Activated CD4-positive, CD25-positive, alpha-beta regulatory T cell treated with anti-CD3 and anti-CD28 coated beads, Interleukin-2, amount 50 U/mL, for 24 hours (primary cell): Measurements from ENCODE around the gene BRAT1.

Experiments used
- ATAC-seq, 2 donors: fragments of 150-1000 bp; cut with Tn5 transposase; one replicate each; pipeline ENCODE4 v1.10.0; 2021; ENCODE audit warnings: mild to moderate bottlenecking in 1 of 2, moderate library complexity in 1 of 2

Gene BRAT1

DNA sequence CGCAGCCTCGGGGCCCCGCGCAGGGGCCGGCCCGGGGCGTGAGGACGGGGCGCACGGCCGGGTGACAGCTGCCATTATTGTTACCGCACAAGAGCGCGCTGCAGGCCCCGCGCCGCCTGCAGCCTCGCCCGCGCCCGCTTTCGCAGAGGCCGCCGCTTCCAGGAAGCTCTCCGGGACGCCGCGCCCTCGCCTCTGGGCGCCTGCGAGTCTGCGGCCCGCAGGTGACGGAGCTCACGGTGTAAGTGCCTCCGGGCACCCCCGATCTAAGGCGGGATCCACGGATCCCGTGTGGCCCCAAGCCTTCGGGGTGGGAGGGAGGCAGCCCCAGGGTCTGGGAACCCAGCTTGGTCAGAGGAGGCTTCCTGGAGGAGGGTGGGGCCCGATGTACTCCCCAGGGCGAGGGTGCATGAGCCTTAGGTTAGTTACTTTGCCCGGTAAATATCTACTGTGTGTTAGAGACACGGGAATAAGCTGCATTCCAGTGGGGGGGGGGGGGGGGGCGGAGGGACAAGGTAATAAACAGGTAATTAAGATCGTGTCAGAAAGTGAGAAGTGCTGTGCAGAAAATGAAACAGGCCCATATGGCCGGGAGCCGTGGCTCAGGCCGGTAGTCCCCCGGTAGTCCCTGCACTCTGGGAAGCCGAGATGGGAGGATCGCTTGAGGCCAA, 4.1 kb upstream of the BRAT1 start:
- ATAC-seq = peak in 1 of 2 donors; percentile 3

DNA sequence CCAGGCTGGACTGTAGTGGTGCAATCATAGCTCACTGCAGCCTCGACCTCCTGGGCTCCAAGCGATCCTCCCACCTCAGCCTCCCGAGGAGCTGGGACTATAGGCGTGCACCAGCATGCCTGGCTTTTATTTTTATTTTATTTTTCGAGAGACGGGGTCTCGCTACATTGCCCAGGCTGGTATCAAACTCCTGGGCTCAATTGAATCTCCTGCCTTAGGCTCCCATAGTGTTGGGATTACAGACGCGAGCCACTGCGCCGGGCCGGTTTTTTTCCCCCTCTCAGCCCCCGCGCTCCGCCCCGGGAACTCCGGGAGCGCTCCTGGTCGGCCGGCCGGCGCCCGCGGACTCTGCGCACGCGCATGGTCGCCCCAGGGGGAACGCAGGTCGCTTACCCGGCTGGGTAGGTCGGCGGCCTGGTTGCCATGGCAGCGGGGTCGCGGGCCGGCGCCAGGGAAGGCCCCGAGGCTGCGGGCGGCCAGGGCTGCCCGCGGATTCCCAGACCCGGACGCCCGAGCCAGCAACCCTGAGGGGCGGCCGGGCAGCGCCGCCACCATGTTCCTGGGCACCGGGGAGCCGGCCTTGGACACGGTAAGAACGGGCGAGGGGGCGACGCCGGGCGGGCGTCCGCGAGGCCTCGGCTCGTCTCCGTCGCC, 3.4 kb upstream of the BRAT1 start, which contains the start of gene IQCE:
Gene IQCE, plus strand, starts transcription at position 351 of the 654 bp plus-strand sequence. Its CDS starts 203 bp downstream, at position 554.
- ATAC-seq = peak; percentile 44 to 49

DNA sequence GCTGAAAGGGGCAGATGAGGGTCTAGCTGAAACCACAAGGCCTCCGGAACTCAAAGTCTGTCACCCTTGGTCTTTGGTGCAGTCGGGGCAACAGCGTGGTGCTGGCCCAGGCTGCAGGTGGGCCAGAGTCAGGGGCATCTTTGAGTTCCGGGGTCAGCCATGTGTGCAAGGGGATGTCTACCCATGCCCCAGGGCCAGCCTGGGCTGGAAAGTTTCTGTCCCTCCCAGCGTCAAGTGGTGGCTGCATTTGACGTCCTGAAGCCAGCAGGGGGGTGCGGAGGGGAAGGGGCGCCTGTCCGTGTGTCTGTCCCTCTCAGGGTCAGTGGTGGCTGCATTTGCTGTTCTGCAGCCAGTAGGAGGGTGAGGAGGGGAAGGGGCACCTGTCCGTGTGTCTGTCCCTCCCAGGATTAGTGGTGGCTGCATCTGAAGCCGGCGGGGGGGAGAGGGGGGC, 638 bp downstream of the BRAT1 start:
- no peak for ATAC-seq

DNA sequence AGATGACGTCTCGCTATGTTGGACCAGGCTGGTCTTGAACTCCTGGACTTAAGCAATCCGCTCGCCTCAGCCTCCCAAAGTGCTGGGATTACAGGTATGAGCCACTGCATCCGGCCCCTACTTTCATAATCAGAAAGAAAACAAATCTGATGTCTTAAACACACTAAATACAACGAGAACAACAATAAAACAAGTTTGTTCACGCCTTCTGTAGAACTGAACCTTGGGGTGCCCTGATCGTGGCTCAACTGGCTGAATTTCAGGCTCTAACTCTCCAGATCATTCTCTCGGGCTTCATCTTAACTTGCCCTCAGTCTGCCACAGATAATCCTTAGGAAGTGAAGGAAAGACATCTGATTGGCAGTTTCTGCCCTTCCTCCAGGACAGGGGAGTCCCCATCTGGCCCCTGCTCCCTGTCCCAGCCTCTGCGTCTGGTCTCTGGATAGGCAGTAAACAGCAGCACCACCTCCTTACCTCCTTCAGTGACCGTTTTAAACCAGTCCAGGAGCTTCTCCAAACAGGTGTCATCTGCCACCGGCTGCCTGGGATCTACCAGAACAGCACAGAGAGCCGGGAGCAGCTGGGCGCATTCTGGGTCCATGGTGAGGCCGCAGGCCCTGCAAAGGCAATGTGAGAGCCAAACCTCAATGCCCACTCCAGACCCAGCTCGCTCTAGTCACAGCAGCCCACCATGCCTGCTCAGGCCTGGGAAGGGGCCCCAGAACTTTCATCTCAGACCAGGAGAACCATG, 1.3 kb downstream of the BRAT1 start:
- ATAC-seq = no peak

DNA sequence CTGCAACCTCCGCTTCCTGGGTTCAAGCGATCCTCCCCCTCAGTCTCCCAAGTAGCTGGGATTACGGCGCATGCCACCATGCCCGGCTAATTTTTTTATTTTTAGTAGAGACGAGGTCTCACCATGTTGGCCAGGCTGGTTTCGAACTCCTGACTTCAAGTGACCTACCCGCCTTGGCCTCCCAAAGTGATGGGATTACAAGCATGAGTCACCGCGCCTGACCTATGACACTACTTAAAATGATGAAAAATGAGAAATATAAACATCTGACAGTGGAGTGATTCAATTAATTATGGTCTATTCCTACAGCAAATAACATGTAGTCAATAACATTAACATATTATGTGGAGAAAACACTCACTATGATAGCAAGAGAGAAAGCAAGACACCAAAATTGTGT, 2.2 kb downstream of the BRAT1 start:
- ATAC-seq = no peak

DNA sequence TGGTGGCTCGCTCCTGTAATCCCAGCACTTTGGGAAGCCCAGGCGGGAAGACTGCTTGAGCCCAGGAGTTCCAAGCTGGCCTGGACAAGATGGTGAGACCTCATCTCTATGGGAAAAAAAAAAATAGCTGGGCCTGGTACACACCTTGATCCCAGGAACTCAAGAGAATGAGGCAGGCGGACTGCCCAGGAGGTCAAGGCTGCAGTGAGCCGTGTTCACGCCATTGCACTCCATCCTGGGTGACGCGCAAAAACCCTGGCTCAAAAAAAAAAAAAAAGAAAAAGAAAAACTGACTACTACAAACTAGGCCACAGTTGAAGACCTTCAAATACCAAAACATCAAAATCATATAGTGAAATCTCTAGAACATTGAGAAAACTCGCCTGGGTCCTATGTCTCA, 3.9 kb downstream of the BRAT1 start:
- ATAC-seq = no peak

DNA sequence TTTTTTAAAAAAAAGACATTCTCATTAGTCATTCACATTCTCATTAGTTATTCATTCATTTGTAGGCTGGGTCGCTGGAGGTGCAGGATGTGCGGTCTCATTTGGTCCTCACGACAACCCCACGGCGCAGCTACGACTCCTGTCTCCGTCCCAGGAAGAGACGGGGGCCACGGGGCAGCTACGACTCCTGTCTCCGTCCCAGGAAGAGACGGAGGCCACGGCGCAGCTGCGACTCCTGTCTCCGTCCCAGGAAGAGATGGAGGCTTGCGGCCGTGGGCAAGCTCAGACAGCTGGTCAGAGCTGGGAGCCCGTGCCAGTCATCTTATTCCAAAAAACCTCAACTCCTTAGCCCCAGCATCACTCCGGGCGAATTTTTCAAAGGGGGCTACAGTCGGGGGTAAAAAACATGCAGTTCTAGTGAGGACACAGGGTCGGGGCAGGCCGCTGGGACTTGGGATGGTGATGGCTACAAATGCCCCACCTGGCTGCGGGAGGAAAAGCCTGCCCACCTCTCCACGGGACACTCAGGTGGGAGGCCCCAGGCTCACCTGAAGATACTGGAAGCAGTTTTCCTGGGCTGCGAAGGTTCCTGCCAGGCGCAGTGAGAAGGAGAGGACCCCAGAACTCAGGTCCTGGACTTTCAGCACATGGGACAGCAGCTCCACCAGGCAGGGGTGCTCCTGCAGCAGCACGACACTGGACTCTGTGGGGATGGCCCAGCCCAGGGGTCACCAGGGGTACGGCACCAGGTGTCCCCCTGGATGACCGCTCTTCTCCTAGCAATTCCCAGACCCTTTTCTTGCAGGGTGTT, 8.3 kb downstream of the BRAT1 start:
- no peak for ATAC-seq

DNA sequence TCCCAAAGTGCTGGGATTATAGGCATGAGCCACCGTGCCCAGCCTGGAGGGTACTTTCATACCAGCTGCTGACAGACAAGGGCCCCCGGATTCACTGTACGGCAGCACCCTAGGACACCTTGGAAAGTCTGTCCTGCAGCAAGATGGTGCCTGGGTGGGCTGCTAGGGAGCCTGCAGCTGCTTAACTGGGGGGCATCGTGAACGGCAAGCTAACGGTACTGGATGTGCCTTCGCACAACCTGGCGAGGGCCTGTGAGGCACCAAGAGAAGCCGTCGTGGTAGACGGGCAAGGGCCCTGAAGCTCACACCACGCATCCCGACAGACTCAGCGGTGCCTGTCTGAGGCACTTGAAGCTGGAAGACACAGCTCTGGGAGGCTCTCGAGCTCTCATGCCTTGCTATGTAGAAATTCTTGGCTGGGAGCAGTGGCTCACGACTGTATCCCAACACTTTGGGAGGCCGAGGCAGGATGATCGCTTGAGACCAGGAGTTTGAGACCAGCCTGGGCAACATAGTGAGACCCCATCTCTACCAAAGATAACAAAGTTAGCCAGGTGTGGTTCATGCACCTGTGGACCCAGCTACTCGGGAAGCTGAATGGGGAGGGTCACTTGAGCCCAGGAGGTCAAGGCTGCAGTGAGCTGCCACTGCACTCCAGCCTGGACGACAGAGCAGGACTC, 9.4 kb downstream of the BRAT1 start:
- no peak for ATAC-seq

DNA sequence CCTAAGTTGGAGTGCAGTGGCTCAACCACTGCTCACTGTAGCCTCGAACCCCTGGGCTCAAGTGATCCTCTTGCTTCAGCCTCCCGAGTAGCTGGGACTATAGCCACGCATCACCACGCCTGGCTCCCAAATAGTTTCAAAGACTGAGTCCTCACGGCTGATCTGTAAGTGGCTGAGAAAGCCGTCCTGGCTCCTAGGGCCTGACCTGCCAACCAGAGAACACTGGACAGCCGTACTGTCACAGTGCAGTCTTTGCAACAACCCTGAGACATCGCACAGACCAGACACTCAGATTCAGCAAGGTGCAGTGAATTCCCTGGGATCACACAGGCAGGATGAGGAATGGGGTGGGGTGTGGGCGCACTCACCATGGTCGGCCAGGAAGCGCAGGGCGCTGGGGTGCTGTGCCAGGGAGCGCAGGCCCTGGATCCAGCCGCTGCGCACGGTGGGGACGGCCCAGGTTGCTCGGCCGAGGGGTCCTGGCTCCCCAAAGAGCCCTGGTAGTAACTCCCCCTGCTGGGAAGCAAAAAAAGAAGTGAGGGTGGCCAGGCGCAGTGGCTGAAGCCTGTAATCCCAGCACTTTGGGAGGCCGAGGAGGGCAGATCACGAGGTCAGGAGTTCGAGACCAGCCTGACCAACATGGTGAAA, 10.7 kb downstream of the BRAT1 start:
- ATAC-seq = no peak

DNA sequence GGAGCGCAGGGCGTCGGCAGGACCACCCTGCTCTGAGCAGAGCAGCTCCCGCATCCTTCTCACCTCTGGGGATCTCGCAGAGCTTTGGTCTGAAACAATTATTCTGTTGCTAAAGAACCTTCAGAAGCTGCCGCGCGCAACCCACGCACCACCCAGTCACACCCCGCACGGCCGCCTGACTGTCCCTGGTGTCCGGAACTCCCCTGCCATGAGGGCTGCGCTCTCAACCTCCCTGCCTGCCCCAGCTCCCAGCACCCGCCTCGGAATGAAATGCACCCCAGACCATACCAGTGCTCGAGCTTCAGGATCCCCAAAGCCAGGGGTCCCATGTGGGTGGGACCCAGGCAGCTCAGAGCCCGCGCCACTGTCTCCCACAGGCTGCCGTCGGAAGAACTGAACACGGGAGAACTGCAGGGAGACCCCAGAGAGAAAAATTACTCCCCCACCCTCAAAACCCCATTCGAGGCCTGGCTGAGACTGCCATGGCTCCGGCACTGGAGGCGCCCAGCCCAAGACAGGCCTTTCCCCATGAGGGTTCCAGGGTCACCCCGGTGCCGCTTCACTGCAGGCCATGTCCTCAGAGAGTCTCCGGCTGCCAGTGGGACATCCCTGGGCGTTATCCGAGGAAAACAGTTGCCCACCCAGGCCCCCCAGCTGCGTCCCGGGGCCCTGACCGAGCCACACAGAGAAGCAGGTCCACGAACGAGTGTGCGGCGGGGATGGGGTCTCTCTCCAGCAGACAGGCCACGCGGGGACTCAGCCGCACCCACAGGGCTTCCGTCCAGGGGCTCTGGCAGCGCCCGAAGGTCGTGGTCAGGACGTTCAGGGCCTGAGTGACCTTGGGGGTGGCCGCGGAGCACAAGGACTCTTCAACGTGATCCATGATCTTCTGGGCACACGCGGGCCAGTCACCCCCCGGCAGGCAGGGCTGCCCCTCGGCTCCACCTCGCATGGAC, 12.1 kb downstream of the BRAT1 start:
- no peak for ATAC-seq

DNA sequence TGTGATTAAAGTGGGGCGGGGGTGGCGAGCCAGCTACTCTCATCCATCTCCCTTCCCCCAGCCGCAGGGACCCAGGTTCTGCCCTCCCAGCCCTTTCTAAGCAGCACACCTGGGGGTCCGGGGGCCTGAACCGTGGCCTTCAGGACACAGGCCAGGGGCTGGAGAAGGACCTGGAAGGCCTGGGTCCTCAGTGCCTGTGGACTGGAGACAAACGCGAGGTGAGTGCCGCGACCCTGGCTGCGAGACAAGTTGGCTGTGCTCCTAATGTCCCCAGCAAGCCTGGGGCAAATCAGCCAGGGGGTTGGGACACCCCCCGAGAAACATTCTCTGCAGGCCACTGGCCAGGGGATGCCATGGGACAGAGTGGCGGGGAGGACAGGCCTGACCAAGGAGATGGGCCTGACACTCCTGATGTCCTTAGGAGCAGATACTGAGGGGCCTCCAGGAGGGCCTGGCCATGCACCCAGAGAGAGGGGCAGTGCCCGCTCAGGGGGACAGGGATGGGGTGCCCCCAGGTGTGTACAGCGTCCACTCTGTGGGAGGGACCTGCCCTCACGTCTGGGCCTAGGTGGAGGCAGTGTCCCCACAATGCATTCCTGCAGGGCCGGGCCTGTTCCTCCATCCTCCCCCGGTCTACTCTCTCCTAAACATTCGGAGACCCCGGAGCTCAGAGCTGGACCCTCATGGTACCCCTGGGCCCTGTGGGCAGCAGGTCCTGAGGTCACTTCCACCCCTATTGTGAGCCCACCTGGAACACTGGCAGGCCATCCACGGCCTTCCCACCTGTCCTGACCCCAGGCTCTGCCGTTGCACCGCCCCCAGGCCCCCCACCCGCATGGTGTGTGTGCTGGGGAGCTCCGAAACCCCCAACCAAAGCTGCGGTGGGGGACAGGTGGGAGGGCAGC, 13.1 kb downstream of the BRAT1 start:
- no peak for ATAC-seq

DNA sequence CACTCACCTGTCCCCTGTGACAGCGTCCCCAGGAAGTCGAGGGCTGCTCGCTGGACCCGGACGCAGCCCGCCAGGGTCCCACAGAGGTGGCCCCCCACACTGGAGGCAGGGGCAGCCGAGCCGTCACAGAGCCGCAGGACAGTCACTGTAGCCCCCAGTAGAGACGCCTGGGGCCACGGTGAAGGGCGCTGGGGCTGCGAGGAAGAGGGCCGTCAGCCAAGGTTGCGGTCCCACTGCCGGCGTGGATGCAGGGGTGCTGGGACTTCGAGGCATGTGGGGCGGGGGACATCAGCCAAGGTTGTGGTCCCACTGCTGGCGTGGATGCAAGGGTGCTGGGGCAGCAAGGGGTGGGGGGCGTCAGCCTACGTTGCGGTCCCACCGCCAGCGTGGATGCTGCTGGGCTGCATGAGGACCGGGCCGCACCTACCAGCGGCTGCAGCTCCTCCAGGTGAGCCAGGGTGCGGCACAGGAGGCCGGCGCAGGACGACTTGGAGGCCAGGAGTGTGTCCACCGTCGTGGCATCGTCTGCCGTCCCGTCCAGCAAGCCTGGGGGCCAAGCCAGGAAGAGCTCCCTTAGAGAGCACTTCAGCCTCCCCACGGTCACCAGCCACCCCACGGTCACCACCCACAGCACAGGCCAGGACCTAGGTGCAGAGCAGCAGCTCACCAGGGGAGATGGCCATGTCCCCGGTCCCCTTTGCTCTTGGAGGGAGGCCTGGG, 13.9 kb downstream of the BRAT1 start:
- ATAC-seq = no peak

DNA sequence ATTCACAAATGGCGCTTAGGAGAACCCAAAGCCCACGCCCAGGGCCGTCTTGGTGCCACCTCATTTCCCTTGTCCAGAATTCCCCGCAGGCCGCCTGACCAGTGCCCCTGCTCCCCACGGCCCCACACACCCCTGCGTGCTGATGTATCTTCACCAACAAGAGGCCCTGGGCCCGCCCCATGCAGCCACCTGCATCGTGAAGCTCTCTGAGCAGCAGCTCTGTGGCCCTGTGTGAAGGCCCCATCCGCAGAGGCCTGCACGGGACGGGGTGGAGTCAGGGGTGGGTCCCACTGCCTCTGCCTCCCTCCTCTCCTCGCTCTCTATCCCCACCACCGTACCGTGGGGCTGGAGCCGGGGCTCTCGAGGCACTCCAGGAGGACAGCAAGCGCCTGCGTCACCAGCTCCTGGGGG, 14.7 kb downstream of the BRAT1 start:
- ATAC-seq = no peak

DNA sequence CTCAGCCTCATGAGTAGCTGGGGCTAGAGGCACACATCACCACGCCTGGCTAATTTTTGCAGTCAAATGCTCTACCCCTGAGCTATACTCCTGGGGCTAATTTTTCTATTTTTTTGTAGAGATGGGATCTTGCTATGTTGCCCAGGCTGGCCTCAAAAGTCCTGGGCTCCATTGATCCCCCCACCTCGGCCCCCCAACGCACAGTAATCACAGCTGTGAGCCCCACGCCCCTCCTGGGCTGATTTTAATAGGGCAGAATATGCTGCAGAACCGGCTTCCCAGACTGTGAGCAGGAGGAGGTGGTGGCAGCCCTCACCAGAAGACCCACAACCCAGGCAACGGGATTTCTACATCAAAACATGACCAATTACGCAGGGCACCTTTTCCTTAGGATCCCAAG, 15.2 kb downstream of the BRAT1 start:
- ATAC-seq = no peak

DNA sequence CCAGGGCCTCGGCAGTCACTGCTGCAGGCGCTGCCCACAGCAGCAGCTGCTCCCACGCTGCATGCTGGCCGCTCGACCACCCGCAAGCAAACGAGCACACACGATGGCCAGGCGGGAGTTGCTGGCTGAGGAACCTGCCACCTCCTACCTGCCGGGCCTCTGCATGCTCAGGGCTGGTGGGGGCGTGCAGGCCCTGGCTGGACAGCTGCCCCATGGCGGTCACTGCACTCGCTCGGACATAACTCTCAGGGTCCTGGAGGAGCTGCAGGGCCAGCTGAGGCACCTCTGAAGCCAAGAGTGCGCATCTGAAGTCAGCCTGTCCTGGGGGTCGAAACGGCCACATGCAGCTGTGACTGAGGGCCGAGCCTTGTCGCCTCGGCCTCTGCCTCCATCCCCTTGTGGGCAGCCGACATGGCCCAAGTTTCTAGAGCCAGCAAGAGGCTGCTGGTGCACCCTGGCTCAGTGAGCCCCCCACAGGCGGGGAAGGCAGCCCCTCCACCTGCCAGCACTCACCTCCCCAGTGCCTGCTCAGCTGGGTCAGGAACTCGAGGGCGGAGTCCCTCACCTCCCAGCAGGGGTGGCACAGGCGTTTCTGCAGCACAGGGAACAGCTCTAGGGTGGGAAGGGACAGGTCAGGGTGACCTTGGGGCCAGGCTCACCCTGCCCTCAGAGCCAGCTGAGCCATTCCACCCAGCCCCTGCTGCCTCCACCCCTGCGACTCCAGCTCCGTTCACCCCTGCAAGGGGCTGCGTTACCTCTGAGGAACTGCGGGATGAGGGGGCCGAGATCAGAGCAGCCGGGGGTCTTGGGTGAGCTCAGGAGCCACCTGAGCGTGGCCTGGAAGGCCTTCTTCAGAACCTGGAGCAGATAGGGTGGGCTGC, 16.1 kb downstream of the BRAT1 start:
- ATAC-seq = no peak

DNA sequence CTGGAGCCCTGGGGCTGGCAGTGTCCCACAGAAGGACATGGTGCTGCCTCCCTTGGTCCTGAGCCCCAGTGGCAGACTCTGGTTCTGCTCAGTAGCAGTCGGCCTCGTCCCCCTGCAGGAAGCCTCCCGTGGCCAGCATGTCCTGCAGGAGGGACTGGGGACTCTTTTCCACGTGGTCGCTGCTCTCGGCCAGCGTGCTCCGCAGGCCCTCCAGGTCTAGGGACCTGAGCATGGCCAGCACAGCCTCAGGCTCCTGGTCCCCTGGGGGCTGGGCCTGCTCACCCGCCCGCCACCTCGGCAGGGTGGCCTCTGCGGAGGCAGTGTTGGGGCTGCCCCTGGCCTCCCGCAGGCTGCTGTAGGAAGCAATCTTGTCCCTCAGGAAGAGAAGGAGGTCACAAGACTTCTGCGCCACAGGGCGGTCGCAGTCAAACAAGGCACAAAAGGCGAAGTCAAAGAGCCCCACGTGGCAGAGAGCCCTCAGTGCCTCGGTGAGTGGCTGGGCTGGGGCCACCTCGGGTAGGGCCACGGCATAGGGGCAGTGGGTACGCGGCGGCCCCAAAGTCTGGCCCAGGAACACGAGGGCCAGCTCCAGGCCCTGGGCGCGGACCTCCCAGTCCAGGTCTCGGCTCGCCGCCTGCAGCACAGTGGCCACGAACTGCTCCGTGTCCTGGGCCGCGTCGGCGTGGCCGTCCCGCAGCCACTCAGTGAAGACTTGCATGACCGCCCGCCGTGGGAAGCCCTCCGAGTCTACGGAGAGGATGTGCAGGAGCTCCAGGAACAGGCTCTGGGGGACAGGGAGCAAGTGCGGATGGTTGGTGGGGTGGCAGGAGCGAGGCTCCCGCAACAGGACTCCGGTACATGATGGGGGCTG, 17.1 kb downstream of the BRAT1 start:
- ATAC-seq = peak in 1 of 2 donors; percentile 26
